ENCODE data around the gene KRT3.

GRCh38 chr12:52744493-52745156 lies 51.3 kb downstream of the KRT3 start:
- TF ChIP-seq CTCF (IDR thresholded peaks at IDR 0.05) (no peak), POLR2A (IDR thresholded peaks at IDR 0.05) (no peak)
